Ascending aorta (tissue), 2 donors: ENCODE data around the gene HES4. TPM values are rescaled to one million over a fixed set of nuclear protein-coding genes. Genes with fewer than 3 reads are reported as not detected.

Source experiments
- DNase-seq, 2 donors: peaks; one replicate each; pipeline ENCODE4 v3.0.0-alpha.2; 2019; ENCODE audit warnings: low spot score in 2 of 2
- H3K27ac ChIP-seq, 2 donors: fragments of 200-600 bp; sonication (generic); one replicate each; pipeline ENCODE4 v1.5.1; 2016 to 2017; ENCODE audit warnings: mild to moderate bottlenecking in 1 of 2
- H3K27me3 ChIP-seq: fragments of 200-600 bp; sonication (generic); one replicate; pipeline ENCODE4 v1.5.1; 2017
- H3K36me3 ChIP-seq, 2 donors: fragments of 200-600 bp; sonication (generic); one replicate each; pipeline ENCODE4 v1.5.1; 2016
- H3K4me1 ChIP-seq, 2 donors: fragments of 200-600 bp; sonication (generic); one replicate each; pipeline ENCODE4 v1.5.1; 2016 to 2017; ENCODE audit warnings: mild to moderate bottlenecking in 1 of 2
- H3K4me3 ChIP-seq, 2 donors: fragments of 200-600 bp; sonication (generic); one replicate each; pipeline ENCODE4 v1.5.1; 2016 to 2017; ENCODE audit warnings: mild to moderate bottlenecking in 1 of 2
- H3K9me3 ChIP-seq, 2 donors: fragments of 200-600 bp; sonication (generic); one replicate each; pipeline ENCODE4 v1.5.1; 2016
- intact Hi-C: fragments of 100-400 bp; cut with DNase I; formaldehyde crosslinking; loops from one replicate; pipeline ENCODE4 v1.15.1; 2023
- total RNA-seq: library from RNA; depleted of rRNA; stranded (reverse); fragments of >200 nt; gene quantifications from one replicate; pipeline ENCODE4 v1.1.0, GENCODE V29; 2016
- TF ChIP-seq, protein P1 (sequence below), 3 experiments: fragments of 200-600 bp in 2 of 3; fragments of 450-650 bp in 1 of 3; sonication (generic) in 2 of 3; IDR thresholded peaks; one replicate each; pipeline ENCODE4 v1.5.1; 2016 to 2019; ENCODE audit warnings: antibody characterized with exemption in 3 of 3, mild to moderate bottlenecking in 1 of 3, moderate library complexity in 1 of 3

Gene HES4
- total RNA-seq, 1 donor from 2014 or later, result 285 TPM

DNA sequence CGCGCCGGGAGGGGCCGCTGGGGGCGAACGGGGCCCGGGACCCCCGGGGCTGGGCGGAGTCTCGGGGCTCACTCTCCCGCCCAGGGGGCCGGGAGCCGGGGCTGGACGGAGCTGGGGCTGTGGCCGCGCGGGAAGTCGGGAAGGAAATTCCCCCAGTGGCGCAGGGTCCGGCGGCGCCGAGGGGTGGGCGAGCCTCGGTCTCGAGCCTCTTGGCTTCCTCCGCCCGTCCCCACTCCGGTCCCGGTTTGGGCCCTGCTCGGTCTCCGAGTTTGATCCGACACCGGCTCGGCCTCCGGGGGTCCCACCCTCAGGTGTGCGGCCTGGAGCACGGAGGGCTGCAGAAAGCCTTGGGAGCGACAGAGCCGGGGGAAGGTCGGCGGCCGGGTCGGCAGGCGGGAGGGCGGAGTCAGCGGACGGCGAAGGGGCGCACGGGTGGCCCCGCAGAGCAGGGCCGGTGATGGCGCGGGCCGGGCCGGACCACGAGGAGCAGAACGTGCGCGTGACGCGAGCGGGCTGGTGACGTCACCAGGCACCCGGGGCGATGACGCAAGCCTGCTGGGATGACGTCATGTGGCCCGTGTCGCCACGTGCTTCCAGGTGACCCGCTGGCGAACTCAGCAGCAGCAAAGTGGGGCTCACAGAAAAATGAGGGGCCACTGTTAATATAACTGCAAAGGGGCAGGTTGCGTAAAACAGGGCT is 610 bp upstream of the HES4 start:
- Histone ChIP-seq H3K4me3 (peak overlapping the region; percentile 58 to 68), H3K27me3 (no peaks in the 10 kb centered on the region), H3K9me3 (no peaks in the 10 kb centered on the region), H3K27ac (peak overlapping the region; percentile 98), H3K4me1 (peaks cover 17 to 26% of the 10 kb centered on the region in 2 donors), H3K36me3 (no peaks in the 10 kb centered on the region)
- DNase-seq, result peak; percentile 34 to 89
- intact Hi-C loops, result loop anchor here (1.0 to 5.0 kb wide), 4 partner anchors 19 to 232 kb away; partner anchors contain the start of genes B3GALT6, C1orf159, NOC2L and SDF4
- TF ChIP-seq, protein P1, sequence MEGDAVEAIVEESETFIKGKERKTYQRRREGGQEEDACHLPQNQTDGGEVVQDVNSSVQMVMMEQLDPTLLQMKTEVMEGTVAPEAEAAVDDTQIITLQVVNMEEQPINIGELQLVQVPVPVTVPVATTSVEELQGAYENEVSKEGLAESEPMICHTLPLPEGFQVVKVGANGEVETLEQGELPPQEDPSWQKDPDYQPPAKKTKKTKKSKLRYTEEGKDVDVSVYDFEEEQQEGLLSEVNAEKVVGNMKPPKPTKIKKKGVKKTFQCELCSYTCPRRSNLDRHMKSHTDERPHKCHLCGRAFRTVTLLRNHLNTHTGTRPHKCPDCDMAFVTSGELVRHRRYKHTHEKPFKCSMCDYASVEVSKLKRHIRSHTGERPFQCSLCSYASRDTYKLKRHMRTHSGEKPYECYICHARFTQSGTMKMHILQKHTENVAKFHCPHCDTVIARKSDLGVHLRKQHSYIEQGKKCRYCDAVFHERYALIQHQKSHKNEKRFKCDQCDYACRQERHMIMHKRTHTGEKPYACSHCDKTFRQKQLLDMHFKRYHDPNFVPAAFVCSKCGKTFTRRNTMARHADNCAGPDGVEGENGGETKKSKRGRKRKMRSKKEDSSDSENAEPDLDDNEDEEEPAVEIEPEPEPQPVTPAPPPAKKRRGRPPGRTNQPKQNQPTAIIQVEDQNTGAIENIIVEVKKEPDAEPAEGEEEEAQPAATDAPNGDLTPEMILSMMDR (IDR thresholded peaks at IDR 0.05), result no peak

DNA sequence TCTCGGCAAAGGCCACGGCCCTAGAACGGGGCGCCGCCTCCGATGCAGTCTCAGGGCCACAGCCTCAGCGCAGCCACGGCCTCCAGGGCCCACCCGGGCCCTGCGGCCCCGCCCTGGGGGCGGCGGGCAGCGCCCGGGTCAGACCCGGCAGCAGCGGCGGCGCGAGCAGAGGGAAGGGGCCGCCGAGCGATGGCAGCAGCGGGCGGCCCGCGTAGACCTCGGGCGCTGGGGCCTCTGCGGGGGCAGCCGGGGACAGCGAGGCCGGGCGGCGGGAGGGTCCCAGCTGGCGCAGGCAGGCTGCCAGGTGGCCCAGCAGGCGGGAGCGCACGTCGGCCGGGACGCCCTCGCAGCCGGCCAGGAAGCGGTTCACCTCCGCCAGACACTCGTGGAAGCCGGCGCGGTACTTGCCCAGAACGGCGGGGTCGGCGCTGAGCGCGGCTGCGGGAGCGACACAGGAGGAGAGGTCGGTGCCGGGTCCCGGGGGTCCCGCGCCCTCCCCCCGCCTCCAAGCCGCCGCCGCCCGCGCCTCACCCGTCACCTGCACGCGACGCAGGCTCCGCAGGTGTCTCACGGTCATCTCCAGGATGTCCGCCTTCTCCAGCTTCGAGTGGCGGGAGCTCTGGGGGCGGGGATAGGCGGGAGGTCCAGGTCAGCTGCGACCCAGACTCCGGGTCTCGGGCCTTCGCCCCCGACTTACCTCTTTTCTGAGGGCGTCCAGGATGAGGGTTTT is 737 bp downstream of the HES4 start:
- no peaks in the 10 kb centered on the region for H3K9me3 ChIP-seq
- H3K4me1 ChIP-seq, result peaks cover 16 to 17% of the 10 kb centered on the region in 2 donors
- intact Hi-C loops, result no loop called here
- peak overlapping the region; percentile 58 to 68 for H3K4me3 ChIP-seq
- no peaks in the 10 kb centered on the region for H3K36me3 ChIP-seq
- TF ChIP-seq, protein P1 (IDR thresholded peaks at IDR 0.05), result no peak
- no peak for DNase-seq
- H3K27me3 ChIP-seq, result no peaks in the 10 kb centered on the region
- H3K27ac ChIP-seq, result peak overlapping the region; percentile 81 to 98

- Histone ChIP-seq H3K4me3 (peak overlapping the region; percentile 58 to 68), H3K4me1 (peaks cover 16 to 17% of the 10 kb centered on the region in 2 donors), H3K27ac (peak overlapping the region in 1 of 2 donors; percentile 98), H3K36me3 (no peaks in the 10 kb centered on the region), H3K9me3 (no peaks in the 10 kb centered on the region), H3K27me3 (no peaks in the 10 kb centered on the region)
- DNase-seq, result no peak
- TF ChIP-seq, protein P1 (IDR thresholded peaks at IDR 0.05), result no peak
- intact Hi-C loops, result no loop called here
These were observed 1.2 kb downstream of the HES4 start for GRCh38 chr1:998745-998994.

DNA sequence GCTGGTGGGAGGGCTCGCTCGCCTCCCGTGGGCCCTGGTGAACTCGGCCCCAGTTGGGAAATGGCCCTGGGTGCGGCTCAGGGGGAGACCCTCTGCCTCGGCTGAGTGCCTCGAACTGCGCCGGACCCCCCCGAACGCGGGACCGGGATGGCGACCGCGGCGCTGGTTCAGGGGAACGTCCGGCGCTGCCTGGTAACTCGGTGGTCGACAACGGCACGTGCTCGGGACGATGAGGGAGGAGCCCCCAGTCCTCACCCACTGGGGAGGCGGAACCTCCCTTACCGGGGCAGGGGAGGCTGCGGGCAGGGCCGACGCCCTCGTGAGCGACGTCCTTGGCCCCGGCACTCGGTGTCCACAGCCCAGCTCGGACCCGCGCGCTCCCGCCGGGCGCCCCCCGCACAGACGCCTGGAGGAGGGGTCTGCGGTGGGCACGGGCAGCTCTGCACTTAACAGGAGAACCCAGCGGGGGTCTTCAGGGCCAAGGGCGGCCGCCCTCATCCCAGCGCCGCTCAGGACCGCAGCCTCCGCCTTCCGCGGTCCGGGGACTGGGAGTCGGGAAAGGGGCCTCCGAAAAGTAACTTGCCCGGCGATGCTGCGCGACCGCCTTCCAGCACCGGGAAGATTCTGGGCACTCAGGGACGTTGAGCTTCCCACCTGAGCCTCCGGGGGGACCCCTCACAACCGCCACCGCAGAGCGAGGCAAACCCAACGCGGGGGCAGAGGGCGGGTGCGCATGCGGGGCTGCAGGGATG is 1.7 kb downstream of the HES4 start:
- Histone ChIP-seq H3K4me3 (peak overlapping the region; percentile 58 to 68), H3K4me1 (peaks cover 16 to 17% of the 10 kb centered on the region in 2 donors), H3K36me3 (no peaks in the 10 kb centered on the region), H3K27me3 (no peaks in the 10 kb centered on the region), H3K9me3 (no peaks in the 10 kb centered on the region), H3K27ac (no peak overlapping the region)
- TF ChIP-seq, protein P1 (IDR thresholded peaks at IDR 0.05), result no peak
- DNase-seq, result no peak
- intact Hi-C loops, result no loop called here

- no peaks in the 10 kb centered on the region for H3K27me3 ChIP-seq
- intact Hi-C loops, result no loop called here
- H3K4me1 ChIP-seq, result peaks cover 16 to 17% of the 10 kb centered on the region in 2 donors
- H3K36me3 ChIP-seq, result no peaks in the 10 kb centered on the region
- no peak for DNase-seq
- peak overlapping the region in 1 of 2 donors; percentile 68 for H3K4me3 ChIP-seq
- H3K9me3 ChIP-seq, result peaks cover 0 to 1% of the 10 kb centered on the region in 2 donors
- TF ChIP-seq, protein P1 (IDR thresholded peaks at IDR 0.05), result no peak
- H3K27ac ChIP-seq, result no peak overlapping the region
These were observed 2.2 kb downstream of the HES4 start for GRCh38 chr1:997713-997992.
